ENCODE data around the gene C1orf232.

The C1orf232 gene

GRCh38 chr1:26210147-26210870, 41.5 kb upstream of the C1orf232 start:
- no peak overlapping the region for H3K4me3 ChIP-seq (ENCODE audit: severe bottlenecking)
- DNase-seq (ENCODE audit: low spot score), result no peak
- H3K36me3 ChIP-seq (ENCODE audit: low read depth), result no peaks in the 10 kb centered on the region
- TF ChIP-seq, protein P1, sequence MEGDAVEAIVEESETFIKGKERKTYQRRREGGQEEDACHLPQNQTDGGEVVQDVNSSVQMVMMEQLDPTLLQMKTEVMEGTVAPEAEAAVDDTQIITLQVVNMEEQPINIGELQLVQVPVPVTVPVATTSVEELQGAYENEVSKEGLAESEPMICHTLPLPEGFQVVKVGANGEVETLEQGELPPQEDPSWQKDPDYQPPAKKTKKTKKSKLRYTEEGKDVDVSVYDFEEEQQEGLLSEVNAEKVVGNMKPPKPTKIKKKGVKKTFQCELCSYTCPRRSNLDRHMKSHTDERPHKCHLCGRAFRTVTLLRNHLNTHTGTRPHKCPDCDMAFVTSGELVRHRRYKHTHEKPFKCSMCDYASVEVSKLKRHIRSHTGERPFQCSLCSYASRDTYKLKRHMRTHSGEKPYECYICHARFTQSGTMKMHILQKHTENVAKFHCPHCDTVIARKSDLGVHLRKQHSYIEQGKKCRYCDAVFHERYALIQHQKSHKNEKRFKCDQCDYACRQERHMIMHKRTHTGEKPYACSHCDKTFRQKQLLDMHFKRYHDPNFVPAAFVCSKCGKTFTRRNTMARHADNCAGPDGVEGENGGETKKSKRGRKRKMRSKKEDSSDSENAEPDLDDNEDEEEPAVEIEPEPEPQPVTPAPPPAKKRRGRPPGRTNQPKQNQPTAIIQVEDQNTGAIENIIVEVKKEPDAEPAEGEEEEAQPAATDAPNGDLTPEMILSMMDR (IDR thresholded peaks at IDR 0.05; ENCODE audit: poor library complexity, severe bottlenecking), result no peak
- no peaks in the 10 kb centered on the region for H3K4me1 ChIP-seq (ENCODE audit: insufficient read depth, poor library complexity, severe bottlenecking)
- H3K27ac ChIP-seq (ENCODE audit: poor library complexity, severe bottlenecking), result no peak overlapping the region
- no peaks in the 10 kb centered on the region for H3K9me3 ChIP-seq (ENCODE audit: severe bottlenecking)
- no peaks in the 10 kb centered on the region for H3K27me3 ChIP-seq (ENCODE audit: insufficient read depth, poor library complexity, severe bottlenecking)
- no peak for ATAC-seq (ENCODE audit: low read depth)

- Histone ChIP-seq H3K27me3 (ENCODE audit: insufficient read depth, poor library complexity, severe bottlenecking) (no peaks in the 10 kb centered on the region), H3K4me3 (ENCODE audit: severe bottlenecking) (no peak overlapping the region), H3K9me3 (ENCODE audit: severe bottlenecking) (no peaks in the 10 kb centered on the region), H3K27ac (ENCODE audit: poor library complexity, severe bottlenecking) (no peak overlapping the region), H3K36me3 (ENCODE audit: low read depth) (no peaks in the 10 kb centered on the region), H3K4me1 (ENCODE audit: insufficient read depth, poor library complexity, severe bottlenecking) (no peaks in the 10 kb centered on the region)
- TF ChIP-seq, protein P1 (IDR thresholded peaks at IDR 0.05; ENCODE audit: poor library complexity, severe bottlenecking), result no peak
- DNase-seq (ENCODE audit: low spot score), result no peak
- no peak for ATAC-seq (ENCODE audit: low read depth)
These were observed 35.0 kb upstream of the C1orf232 start for GRCh38 chr1:26203642-26204318.

DNA sequence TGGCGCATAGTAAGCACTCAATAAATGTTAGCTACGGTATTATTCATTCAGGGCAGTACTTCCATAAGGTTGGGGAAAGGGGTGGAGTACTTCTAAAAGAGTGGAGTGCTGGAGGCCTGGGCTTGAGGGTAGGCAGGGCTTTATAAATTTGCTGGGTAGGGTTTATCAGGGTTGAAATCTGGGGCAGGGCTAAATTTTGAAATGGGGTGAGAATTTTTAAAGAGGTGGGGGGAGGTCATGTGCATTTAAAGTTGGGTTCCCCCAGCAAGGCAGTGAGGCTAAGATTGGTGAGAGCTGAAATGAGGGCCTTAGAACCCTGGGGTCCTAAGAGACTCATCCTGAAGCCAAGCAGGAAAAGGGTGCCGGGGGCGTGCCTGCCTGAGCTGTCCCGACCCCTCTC, 31.6 kb upstream of the C1orf232 start:
- no peak for DNase-seq (ENCODE audit: low spot score)
- Histone ChIP-seq H3K4me3 (ENCODE audit: severe bottlenecking) (no peak overlapping the region), H3K27me3 (ENCODE audit: insufficient read depth, poor library complexity, severe bottlenecking) (no peaks in the 10 kb centered on the region), H3K4me1 (ENCODE audit: insufficient read depth, poor library complexity, severe bottlenecking) (no peaks in the 10 kb centered on the region), H3K9me3 (ENCODE audit: severe bottlenecking) (no peaks in the 10 kb centered on the region), H3K36me3 (ENCODE audit: low read depth) (no peaks in the 10 kb centered on the region), H3K27ac (ENCODE audit: poor library complexity, severe bottlenecking) (no peak overlapping the region)
- TF ChIP-seq, protein P1 (IDR thresholded peaks at IDR 0.05; ENCODE audit: poor library complexity, severe bottlenecking), result no peak
- ATAC-seq (ENCODE audit: low read depth), result no peak

GRCh38 chr1:26197813-26198212, 29.1 kb upstream of the C1orf232 start:
- no peaks in the 10 kb centered on the region for H3K36me3 ChIP-seq (ENCODE audit: low read depth)
- TF ChIP-seq, protein P1 (IDR thresholded peaks at IDR 0.05; ENCODE audit: poor library complexity, severe bottlenecking), result no peak
- no peak overlapping the region for H3K27ac ChIP-seq (ENCODE audit: poor library complexity, severe bottlenecking)
- no peaks in the 10 kb centered on the region for H3K27me3 ChIP-seq (ENCODE audit: insufficient read depth, poor library complexity, severe bottlenecking)
- DNase-seq (ENCODE audit: low spot score), result no peak
- H3K4me1 ChIP-seq (ENCODE audit: insufficient read depth, poor library complexity, severe bottlenecking), result no peaks in the 10 kb centered on the region
- no peak overlapping the region for H3K4me3 ChIP-seq (ENCODE audit: severe bottlenecking)
- no peak for ATAC-seq (ENCODE audit: low read depth)
- H3K9me3 ChIP-seq (ENCODE audit: severe bottlenecking), result no peaks in the 10 kb centered on the region

GRCh38 chr1:26197301-26197700, 28.5 kb upstream of the C1orf232 start:
- DNase-seq (ENCODE audit: low spot score) (no peak), ATAC-seq (ENCODE audit: low read depth) (no peak)
- no peak overlapping the region for H3K27ac ChIP-seq (ENCODE audit: poor library complexity, severe bottlenecking)
- H3K4me3 ChIP-seq (ENCODE audit: severe bottlenecking), result no peak overlapping the region
- no peaks in the 10 kb centered on the region for H3K36me3 ChIP-seq (ENCODE audit: low read depth)
- no peaks in the 10 kb centered on the region for H3K27me3 ChIP-seq (ENCODE audit: insufficient read depth, poor library complexity, severe bottlenecking)
- TF ChIP-seq, protein P1 (IDR thresholded peaks at IDR 0.05; ENCODE audit: poor library complexity, severe bottlenecking), result no peak
- H3K9me3 ChIP-seq (ENCODE audit: severe bottlenecking), result no peaks in the 10 kb centered on the region
- no peaks in the 10 kb centered on the region for H3K4me1 ChIP-seq (ENCODE audit: insufficient read depth, poor library complexity, severe bottlenecking)
